Endodermal cell (in vitro differentiated cells): ENCODE results near the gene NIPAL4. TPM values are rescaled to one million over a fixed set of nuclear protein-coding genes. Genes with fewer than 3 reads are reported as not detected.

Source experiments
- DNase-seq: peaks from one replicate; pipeline ENCODE4 v3.0.0-alpha.2; 2017
- H3K27ac ChIP-seq: 2 replicates; pipeline ENCODE4 v1.5.1; 2013; ENCODE audit warnings: mild to moderate bottlenecking, low read depth, low read length, moderate library complexity
- H3K27me3 ChIP-seq: 2 replicates; pipeline ENCODE4 v1.6.1; 2013; ENCODE audit warnings: mild to moderate bottlenecking, low read length, moderate library complexity; ENCODE audit not compliant: insufficient read depth, control insufficient read depth, poor library complexity, severe bottlenecking
- H3K36me3 ChIP-seq: 2 replicates; pipeline ENCODE4 v1.7.0; 2013; ENCODE audit warnings: mild to moderate bottlenecking, low read length, moderate library complexity; ENCODE audit not compliant: control insufficient read depth, insufficient read depth
- H3K4me1 ChIP-seq: one replicate; pipeline ENCODE4 v1.7.0; 2013; ENCODE audit warnings: low read length; ENCODE audit not compliant: control insufficient read depth, insufficient read depth
- H3K4me3 ChIP-seq: 2 replicates; pipeline ENCODE4 v1.5.1; 2013; ENCODE audit warnings: mild to moderate bottlenecking, low read length, moderate library complexity
- H3K9ac ChIP-seq: 2 replicates; pipeline ENCODE4 v1.6.1; 2013; ENCODE audit warnings: mild to moderate bottlenecking, low read length, moderate library complexity; ENCODE audit not compliant: poor library complexity, severe bottlenecking; ENCODE audit errors: extremely low read depth
- H3K9me3 ChIP-seq: 2 replicates; pipeline ENCODE4 v1.6.1; 2013; ENCODE audit warnings: mild to moderate bottlenecking, low read length, moderate library complexity; ENCODE audit not compliant: control insufficient read depth
- H3K27ac Mint-ChIP-seq: 2 replicates; pipeline ENCODE4 v1.8.0; 2020; ENCODE audit warnings: mixed read lengths
- H3K27me3 Mint-ChIP-seq: 2 replicates; pipeline ENCODE4 v1.8.0; 2021; ENCODE audit warnings: mild to moderate bottlenecking, mixed read lengths; ENCODE audit not compliant: insufficient read depth
- H3K36me3 Mint-ChIP-seq: 2 replicates; pipeline ENCODE4 v1.8.0; 2020; ENCODE audit warnings: low read depth, mixed read lengths
- H3K4me1 Mint-ChIP-seq: 2 replicates; pipeline ENCODE4 v1.8.0; 2020; ENCODE audit warnings: mixed read lengths
- H3K4me3 Mint-ChIP-seq: 2 replicates; pipeline ENCODE4 v1.8.0; 2020; ENCODE audit warnings: mild to moderate bottlenecking, moderate library complexity, mixed read lengths
- H3K9me3 Mint-ChIP-seq: 2 replicates; pipeline ENCODE4 v1.8.0; 2020; ENCODE audit warnings: mild to moderate bottlenecking, mixed read lengths
- CTCF ChIP-seq: fragments of 200-600 bp; sonication (generic); conservative IDR thresholded peaks from 2 replicates; pipeline ENCODE4 v1.5.0; 2021; ENCODE audit warnings: antibody characterized with exemption, mild to moderate bottlenecking
- WGBS, 2 experiments: methylation state at CpG; one replicate each; pipeline versions ENCODE4 v1.1.5 to v1.1.7; 2013; ENCODE audit warnings: missing lambda C conversion rate in 2 of 2, mixed read lengths in 1 of 2; ENCODE audit not compliant: insufficient coverage in 1 of 2, insufficient read length in 1 of 2; 5-methylcytosine and 5-hydroxymethylcytosine counted together
- total RNA-seq, 2 donors: library from RNA; stranded (reverse); fragmentation: NEBNext Ultra II Directional in 1 of 2; extraction: Animal tissue kit (Norgen Biotek cat#: 25700) in 1 of 2; gene quantifications; 2 replicates in 1 of 2; 3 replicates in 1 of 2; pipeline ENCODE4 v1.2.1, GENCODE V29; 2021

The NIPAL4 gene
- total RNA-seq, 2 donors from 2014 or later: not detected

- peaks cover 99% of the 10 kb centered on the region for H3K36me3 ChIP-seq
- H3K9ac ChIP-seq: no peak overlapping the region
- no peak for TF ChIP-seq CTCF
Measured at GRCh38 chr5:157510682-157511081, 50.7 kb downstream of the NIPAL4 start.

GRCh38 chr5:157511651-157512644, 51.9 kb downstream of the NIPAL4 start:
- Histone ChIP-seq H3K4me1 (no peaks in the 10 kb centered on the region), H3K9me3 (no peaks in the 10 kb centered on the region), H3K9ac (no peak overlapping the region), H3K36me3 (peaks cover 99% of the 10 kb centered on the region), H3K27me3 (no peaks in the 10 kb centered on the region), H3K27ac (no peak overlapping the region), H3K4me3 (no peak overlapping the region)
- Mint-ChIP-seq H3K9me3 (no peaks in the 10 kb centered on the region), H3K4me1 (no peaks in the 10 kb centered on the region), H3K27me3 (no peaks in the 10 kb centered on the region), H3K27ac (no peak overlapping the region), H3K36me3 (peaks cover 83% of the 10 kb centered on the region), H3K4me3 (no peak overlapping the region)
- DNase-seq: no peak
- 94 to 96% methylated on average over 5 to 9 of the region's 9 CpGs for WGBS, 2 experiments
- TF ChIP-seq CTCF: no peak

More at GRCh38 chr5:157510682-157511081, 50.7 kb downstream of the NIPAL4 start:
- peaks cover 87% of the 10 kb centered on the region for H3K36me3 Mint-ChIP-seq
- no peaks in the 10 kb centered on the region for H3K9me3 Mint-ChIP-seq
- 90% methylated on average over 3 of the region's 5 CpGs; no CpG with 5 or more reads in 1 of the 2 experiments for WGBS, 2 experiments
- no peak overlapping the region for H3K4me3 Mint-ChIP-seq
- Histone ChIP-seq H3K4me3 (no peak overlapping the region), H3K9me3 (no peaks in the 10 kb centered on the region), H3K27me3 (no peaks in the 10 kb centered on the region), H3K4me1 (no peaks in the 10 kb centered on the region), H3K27ac (no peak overlapping the region)
- H3K27me3 Mint-ChIP-seq: no peaks in the 10 kb centered on the region
- no peak overlapping the region for H3K27ac Mint-ChIP-seq
- no peaks in the 10 kb centered on the region for H3K4me1 Mint-ChIP-seq
- DNase-seq: no peak

- 97 to 98% methylated on average over 8 of the region's 8 CpGs for WGBS, 2 experiments
- H3K9ac ChIP-seq: no peak overlapping the region
- H3K4me3 ChIP-seq: no peak overlapping the region
- Mint-ChIP-seq H3K27ac (no peak overlapping the region), H3K9me3 (no peaks in the 10 kb centered on the region), H3K36me3 (peaks cover 84% of the 10 kb centered on the region), H3K4me3 (no peak overlapping the region), H3K4me1 (no peaks in the 10 kb centered on the region), H3K27me3 (no peaks in the 10 kb centered on the region)
- no peak for DNase-seq
- H3K27ac ChIP-seq: no peak overlapping the region
- no peaks in the 10 kb centered on the region for H3K27me3 ChIP-seq
- no peaks in the 10 kb centered on the region for H3K9me3 ChIP-seq
- no peaks in the 10 kb centered on the region for H3K4me1 ChIP-seq
- no peak for TF ChIP-seq CTCF
- H3K36me3 ChIP-seq: peaks cover 99% of the 10 kb centered on the region
Measured at GRCh38 chr5:157513182-157513581, 53.2 kb downstream of the NIPAL4 start.
